Measurements from ENCODE around the gene DBH. TPM values are rescaled to one million over a fixed set of nuclear protein-coding genes. Genes with fewer than 3 reads are reported as not detected.

The DBH gene
- total RNA-seq, 2 donors from 2014 or later = not detected

- no peak for TF ChIP-seq CTCF (IDR thresholded peaks at IDR 0.05)
- Histone ChIP-seq H3K4me3 (no peak overlapping the region), H3K4me1 (no peaks in the 10 kb centered on the region), H3K9me3 (no peaks in the 10 kb centered on the region), H3K27ac (no peak overlapping the region), H3K36me3 (no peaks in the 10 kb centered on the region), H3K27me3 (no peaks in the 10 kb centered on the region)
- DNase-seq (ENCODE audit: low spot score) = no peak
Measured at GRCh38 chr9:133690081-133690561, 54.0 kb downstream of the DBH start.

GRCh38 chr9:133691191-133691590 is 55.0 kb downstream of the DBH start:
- H3K27me3 ChIP-seq = no peaks in the 10 kb centered on the region
- no peak for TF ChIP-seq CTCF (IDR thresholded peaks at IDR 0.05)
- no peak for DNase-seq (ENCODE audit: low spot score)
- no peaks in the 10 kb centered on the region for H3K36me3 ChIP-seq
- H3K27ac ChIP-seq = no peak overlapping the region
- no peaks in the 10 kb centered on the region for H3K4me1 ChIP-seq
- no peaks in the 10 kb centered on the region for H3K9me3 ChIP-seq
- H3K4me3 ChIP-seq = no peak overlapping the region

GRCh38 chr9:133691626-133692363 is 55.6 kb downstream of the DBH start:
- no peak overlapping the region for H3K4me3 ChIP-seq
- H3K27me3 ChIP-seq = no peaks in the 10 kb centered on the region
- no peaks in the 10 kb centered on the region for H3K36me3 ChIP-seq
- no peak overlapping the region for H3K27ac ChIP-seq
- no peak for DNase-seq (ENCODE audit: low spot score)
- H3K9me3 ChIP-seq = no peaks in the 10 kb centered on the region
- TF ChIP-seq CTCF (IDR thresholded peaks at IDR 0.05) = no peak
- H3K4me1 ChIP-seq = no peaks in the 10 kb centered on the region

GRCh38 chr9:133692364-133692985 is 56.3 kb downstream of the DBH start:
- DNase-seq (ENCODE audit: low spot score) = no peak
- H3K9me3 ChIP-seq = no peaks in the 10 kb centered on the region
- H3K36me3 ChIP-seq = no peaks in the 10 kb centered on the region
- TF ChIP-seq CTCF (IDR thresholded peaks at IDR 0.05) = no peak
- no peaks in the 10 kb centered on the region for H3K27me3 ChIP-seq
- H3K27ac ChIP-seq = no peak overlapping the region
- H3K4me3 ChIP-seq = no peak overlapping the region
- H3K4me1 ChIP-seq = no peaks in the 10 kb centered on the region

GRCh38 chr9:133693116-133693515 is 57.0 kb downstream of the DBH start:
- no peak overlapping the region for H3K4me3 ChIP-seq
- H3K36me3 ChIP-seq = no peaks in the 10 kb centered on the region
- H3K27ac ChIP-seq = no peak overlapping the region
- no peaks in the 10 kb centered on the region for H3K9me3 ChIP-seq
- TF ChIP-seq CTCF (IDR thresholded peaks at IDR 0.05) = no peak
- no peak for DNase-seq (ENCODE audit: low spot score)
- no peaks in the 10 kb centered on the region for H3K27me3 ChIP-seq
- no peaks in the 10 kb centered on the region for H3K4me1 ChIP-seq
